Cardiac fibroblast (primary cell): ENCODE measurements around the gene TMIGD3.

Experiments
- DNase-seq, 2 donors: peaks; one replicate each; pipeline versions ENCODE4 v3.0.0 to v3.0.0-alpha.2; 2010; ENCODE audit warnings: low read depth in 2 of 2
- H3K4me3 ChIP-seq, 2 donors: replicated peaks in 1 of 2; 1 replicate in 1 of 2; 2 replicates in 1 of 2; pipeline ENCODE4 v1.5.1; 2011; ENCODE audit warnings: low read depth in 2 of 2, low read length in 2 of 2, mild to moderate bottlenecking in 2 of 2, moderate library complexity in 1 of 2
- TF ChIP-seq, protein P1 (sequence below): IDR thresholded peaks from one replicate; pipeline ENCODE4 v1.5.1; 2011; ENCODE audit warnings: low read depth, mild to moderate bottlenecking, low read length, inconsistent platforms

Gene TMIGD3

DNA sequence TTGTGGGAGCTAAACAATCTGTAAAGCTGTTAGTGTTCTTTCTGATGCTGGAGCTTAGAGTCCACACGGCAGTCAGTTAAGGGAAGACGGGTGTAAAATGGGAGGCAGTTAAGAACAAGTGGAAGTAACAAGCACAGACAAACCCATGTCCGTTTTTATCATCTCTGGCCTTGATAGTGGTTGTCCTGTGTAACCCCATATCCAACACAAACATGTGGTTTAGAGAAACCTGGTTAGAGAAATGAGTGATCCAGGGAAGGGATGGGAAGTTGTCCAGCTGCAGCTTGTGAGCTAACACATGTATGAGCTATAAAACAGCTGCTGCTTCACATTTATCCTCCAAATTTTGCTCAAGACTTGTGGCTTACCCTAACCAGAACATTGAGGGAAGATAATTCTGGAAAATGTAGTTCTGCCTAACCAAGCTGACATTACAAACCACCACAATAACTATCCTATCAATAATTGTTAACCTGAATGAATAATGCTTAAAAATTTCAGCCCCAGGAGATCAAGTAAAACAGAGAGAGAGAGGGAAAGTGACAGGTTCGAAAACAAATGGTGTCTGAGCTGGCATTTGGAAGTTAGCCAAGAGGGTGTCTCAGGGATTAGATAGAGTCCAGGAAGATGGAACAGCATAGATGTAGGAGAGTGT lies 40.3 kb downstream of the TMIGD3 start:
- DNase-seq = peak; percentile 42
- TF ChIP-seq, protein P1, sequence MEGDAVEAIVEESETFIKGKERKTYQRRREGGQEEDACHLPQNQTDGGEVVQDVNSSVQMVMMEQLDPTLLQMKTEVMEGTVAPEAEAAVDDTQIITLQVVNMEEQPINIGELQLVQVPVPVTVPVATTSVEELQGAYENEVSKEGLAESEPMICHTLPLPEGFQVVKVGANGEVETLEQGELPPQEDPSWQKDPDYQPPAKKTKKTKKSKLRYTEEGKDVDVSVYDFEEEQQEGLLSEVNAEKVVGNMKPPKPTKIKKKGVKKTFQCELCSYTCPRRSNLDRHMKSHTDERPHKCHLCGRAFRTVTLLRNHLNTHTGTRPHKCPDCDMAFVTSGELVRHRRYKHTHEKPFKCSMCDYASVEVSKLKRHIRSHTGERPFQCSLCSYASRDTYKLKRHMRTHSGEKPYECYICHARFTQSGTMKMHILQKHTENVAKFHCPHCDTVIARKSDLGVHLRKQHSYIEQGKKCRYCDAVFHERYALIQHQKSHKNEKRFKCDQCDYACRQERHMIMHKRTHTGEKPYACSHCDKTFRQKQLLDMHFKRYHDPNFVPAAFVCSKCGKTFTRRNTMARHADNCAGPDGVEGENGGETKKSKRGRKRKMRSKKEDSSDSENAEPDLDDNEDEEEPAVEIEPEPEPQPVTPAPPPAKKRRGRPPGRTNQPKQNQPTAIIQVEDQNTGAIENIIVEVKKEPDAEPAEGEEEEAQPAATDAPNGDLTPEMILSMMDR = no peak
- no peak overlapping the region for H3K4me3 ChIP-seq

DNA sequence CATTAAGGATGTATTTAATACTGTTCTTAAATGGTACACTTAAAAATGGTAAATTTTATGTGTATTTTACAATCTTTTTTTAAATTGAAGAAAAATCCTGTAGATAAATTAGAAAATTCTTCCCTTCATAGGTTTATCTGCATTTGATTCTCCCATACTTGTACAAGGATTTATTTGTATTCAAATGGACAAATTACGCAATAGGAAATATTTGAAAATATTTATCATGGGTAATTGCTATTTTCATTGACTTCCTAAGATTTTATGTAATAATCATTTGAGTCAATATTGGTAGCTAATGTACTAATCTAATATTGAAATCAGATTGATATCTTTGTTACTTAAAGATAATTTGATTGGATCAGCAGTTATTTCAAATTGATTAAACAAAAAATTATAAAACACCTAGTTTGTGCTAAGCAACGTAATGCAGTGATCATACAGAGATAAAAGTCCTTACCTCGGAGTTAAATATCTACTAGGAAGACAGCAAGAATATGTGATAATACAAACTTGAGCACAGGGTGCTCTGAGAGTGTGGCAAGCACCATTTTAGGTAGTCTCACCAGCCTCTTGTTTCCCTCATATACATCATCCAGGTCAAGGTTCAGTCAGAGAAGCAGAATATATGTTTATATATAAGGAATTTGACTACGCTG lies 40.9 kb downstream of the TMIGD3 start:
- DNase-seq = no peak
- TF ChIP-seq, protein P1 = no peak
- H3K4me3 ChIP-seq = no peak overlapping the region

DNA sequence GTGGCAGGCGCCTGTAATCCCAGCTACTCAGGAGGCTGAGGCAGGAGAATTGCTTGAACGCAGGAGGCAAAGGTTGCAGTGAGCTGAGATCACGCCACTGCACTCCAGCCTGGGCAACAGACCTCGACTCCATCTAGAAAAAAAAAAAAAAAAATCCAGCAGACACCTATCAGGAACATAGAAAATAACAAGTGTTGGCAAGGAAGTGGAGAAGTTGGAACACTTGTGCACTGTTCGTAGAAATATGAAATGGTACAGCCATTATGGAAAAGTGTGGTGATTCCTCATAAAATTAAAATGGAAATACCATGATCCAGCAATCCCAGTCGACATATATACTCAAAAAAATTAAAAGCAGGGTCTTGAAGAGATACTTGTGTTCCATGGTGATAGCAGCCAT lies 41.7 kb downstream of the TMIGD3 start:
- no peak overlapping the region for H3K4me3 ChIP-seq
- TF ChIP-seq, protein P1 = no peak
- DNase-seq = no peak

DNA sequence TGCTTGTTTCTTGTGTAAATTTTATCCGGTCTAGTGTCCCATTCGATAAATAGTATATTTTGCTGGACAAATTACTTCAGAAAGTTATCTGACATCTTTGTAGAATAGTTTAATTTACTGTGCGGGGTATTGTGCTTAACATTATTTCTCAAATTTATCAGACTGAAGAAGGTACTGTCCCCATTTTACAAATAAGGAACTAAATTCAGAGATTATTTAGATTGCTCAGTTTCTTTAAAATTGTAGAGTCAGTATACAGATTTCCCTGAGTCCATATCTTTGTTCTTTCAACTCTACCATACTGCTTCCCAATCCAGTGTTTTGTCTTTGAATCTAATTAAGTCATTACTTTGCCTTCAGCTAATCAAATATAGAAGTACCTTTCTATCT lies 47.8 kb downstream of the TMIGD3 start:
- no peak overlapping the region for H3K4me3 ChIP-seq

DNA sequence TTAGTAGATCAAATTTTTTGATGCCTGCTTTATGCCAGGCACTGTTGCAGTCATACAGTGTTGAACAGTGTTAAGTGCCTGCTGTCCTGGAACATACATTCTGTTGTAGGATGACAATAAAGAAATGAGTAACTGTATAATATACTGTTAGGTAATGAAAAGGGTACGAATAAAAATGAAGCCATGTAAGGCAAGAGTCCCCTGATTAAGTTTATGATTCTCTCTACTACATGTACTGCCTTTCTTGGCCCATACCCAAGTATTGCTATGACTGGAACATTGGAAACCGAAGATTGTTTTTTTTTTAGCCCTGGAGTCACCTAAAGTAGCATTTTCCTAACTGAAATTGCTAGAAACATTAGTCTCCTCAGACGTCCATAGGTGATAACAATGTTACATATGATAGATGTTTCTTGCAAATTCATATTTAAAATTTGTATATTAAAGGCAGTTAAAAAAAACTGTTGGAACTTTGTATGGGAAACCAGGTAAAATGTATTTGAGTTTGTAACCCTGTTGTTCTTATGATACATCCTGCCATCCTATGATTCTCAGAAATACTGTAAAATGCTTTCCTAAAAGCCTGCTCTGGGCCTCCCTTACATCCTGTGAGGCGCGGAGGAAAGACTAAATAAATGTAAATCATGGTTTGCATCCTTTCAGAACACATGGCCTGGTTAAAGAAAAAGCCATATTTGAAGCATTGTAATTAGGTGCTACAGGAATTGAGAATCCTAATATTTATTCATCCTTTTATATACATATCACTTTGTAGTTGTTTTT lies 48.4 kb downstream of the TMIGD3 start:
- TF ChIP-seq, protein P1 = no peak
- no peak overlapping the region for H3K4me3 ChIP-seq
- DNase-seq = peak in 1 of 2 donors; percentile 30

More for the DNA sequence above, 47.8 kb downstream of the TMIGD3 start:
- TF ChIP-seq, protein P1 = no peak
- no peak for DNase-seq

DNA sequence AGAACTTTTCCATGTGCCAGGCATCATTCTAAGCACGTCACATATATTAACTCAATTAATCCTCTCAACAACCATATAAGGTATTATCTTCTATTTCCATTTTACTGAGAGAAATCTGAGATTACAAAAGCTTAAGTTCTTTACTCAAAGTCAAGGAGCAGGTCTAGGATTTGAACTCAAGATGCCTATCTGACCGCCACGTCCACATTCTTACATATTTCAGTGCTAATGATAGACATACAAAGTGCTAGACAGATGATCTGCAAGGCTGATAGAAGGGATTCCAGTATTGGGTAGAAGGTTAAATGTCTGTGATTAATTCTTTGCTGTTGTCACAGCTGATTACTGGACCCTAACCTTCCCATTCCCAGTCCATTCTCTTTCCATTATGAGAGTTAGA lies 49.7 kb downstream of the TMIGD3 start:
- DNase-seq = no peak
- H3K4me3 ChIP-seq = no peak overlapping the region
- TF ChIP-seq, protein P1 = no peak
